Adipocyte (in vitro differentiated cells): ENCODE measurements around the gene TMEM163.
"Not testable (repeated sequence)": the region's sequence is repeated elsewhere in the genome, so short reads cannot be mapped to it uniquely, and the experiment has no call there.

ENCODE experiments used
- DNase-seq: peaks from one replicate; pipeline ENCODE4 v3.0.0-alpha.2; 2015; ENCODE audit warnings: low read depth
- H3K27me3 ChIP-seq: replicated peaks from 2 replicates; pipeline ENCODE4 v1.7.0; 2013; ENCODE audit warnings: mild to moderate bottlenecking, low read length, moderate library complexity; ENCODE audit not compliant: control insufficient read depth, insufficient read depth
- H3K36me3 ChIP-seq: 2 replicates; pipeline ENCODE4 v1.7.0; 2013; ENCODE audit warnings: low read length, mild to moderate bottlenecking, moderate library complexity; ENCODE audit not compliant: control insufficient read depth, insufficient read depth, severe bottlenecking
- H3K4me1 ChIP-seq: 2 replicates; pipeline ENCODE4 v1.7.0; 2013; ENCODE audit warnings: mild to moderate bottlenecking, low read length, moderate library complexity; ENCODE audit not compliant: control insufficient read depth, insufficient read depth
- H3K4me3 ChIP-seq: 2 replicates; pipeline ENCODE4 v1.7.0; 2013; ENCODE audit warnings: mild to moderate bottlenecking, low read length, moderate library complexity
- H3K9ac ChIP-seq: 2 replicates; pipeline ENCODE4 v1.7.0; 2013; ENCODE audit warnings: mild to moderate bottlenecking, low read length, moderate library complexity
- H3K9me3 ChIP-seq: 2 replicates; pipeline ENCODE4 v1.7.0; 2013; ENCODE audit warnings: mild to moderate bottlenecking, low read length, moderate library complexity; ENCODE audit not compliant: control insufficient read depth

Gene TMEM163

DNA sequence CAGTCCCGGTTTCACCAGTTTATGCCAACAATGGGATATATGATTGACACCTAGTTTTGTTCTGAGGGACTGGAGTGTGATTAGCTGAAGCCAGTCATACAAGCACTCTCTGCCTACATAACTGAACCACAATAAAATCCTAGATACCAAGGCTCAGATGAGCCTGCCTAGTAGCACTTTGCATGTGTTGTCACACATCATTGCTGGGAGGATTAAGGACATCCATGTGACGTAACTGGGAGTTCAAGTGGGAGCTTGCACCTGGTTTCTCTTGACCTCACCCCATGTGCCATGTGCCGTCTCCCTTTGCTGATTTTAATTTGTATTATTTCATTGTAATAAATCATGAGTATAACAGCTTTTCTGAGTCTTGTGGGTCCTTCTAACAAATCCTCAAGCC lies 90.3 kb downstream of the TMEM163 start:
- H3K36me3 ChIP-seq = no peaks in the 10 kb centered on the region
- no peak overlapping the region for H3K9ac ChIP-seq
- no peaks in the 10 kb centered on the region for H3K9me3 ChIP-seq
- H3K4me1 ChIP-seq = no peaks in the 10 kb centered on the region
- H3K27me3 ChIP-seq = no peaks in the 10 kb centered on the region
- no peak for DNase-seq
- H3K4me3 ChIP-seq = no peak overlapping the region

DNA sequence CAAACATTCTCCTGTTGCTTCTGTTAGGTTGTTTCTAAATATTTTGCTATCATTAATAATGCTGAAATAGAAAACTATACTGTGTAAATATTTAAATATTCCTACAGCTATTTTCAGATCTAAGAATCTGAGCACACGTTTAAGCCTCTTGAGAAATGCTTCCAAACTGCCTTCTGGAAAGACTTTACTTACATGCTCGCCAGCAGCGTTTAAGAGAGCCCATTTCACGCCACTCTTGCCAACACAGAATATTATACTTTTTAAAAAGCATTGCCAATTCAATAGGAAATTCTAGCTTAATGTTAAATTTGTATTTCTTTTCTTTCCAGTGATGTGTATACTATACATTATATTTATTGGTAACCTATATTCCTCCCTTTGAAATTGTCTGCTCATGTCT lies 92.0 kb downstream of the TMEM163 start:
- Histone ChIP-seq H3K9ac (no peak overlapping the region), H3K9me3 (no peaks in the 10 kb centered on the region), H3K27me3 (no peaks in the 10 kb centered on the region), H3K4me1 (no peaks in the 10 kb centered on the region), H3K4me3 (no peak overlapping the region), H3K36me3 (no peaks in the 10 kb centered on the region)
- DNase-seq = no peak

DNA sequence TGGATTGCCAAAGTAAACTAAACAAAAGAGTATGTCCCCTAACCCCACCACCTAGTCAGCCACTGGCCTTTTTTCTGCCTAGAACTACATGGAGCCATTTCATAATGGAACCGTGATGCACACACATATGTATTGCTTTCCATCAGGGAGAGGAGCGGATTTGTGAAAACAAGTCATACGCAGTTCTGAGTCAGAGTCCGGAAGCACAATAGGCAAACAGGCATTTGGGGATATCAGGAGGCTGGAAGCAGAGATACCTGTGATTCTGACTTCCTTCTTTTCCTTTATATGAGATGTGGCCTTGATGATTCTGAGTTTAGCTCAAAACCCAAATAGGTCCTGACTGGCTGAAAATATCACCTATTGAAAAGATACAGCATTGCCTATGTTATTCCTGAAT lies 93.5 kb downstream of the TMEM163 start:
- H3K9ac ChIP-seq = no peak overlapping the region
- H3K9me3 ChIP-seq = no peaks in the 10 kb centered on the region
- H3K4me1 ChIP-seq = no peaks in the 10 kb centered on the region
- H3K4me3 ChIP-seq = no peak overlapping the region
- no peak for DNase-seq
- no peaks in the 10 kb centered on the region for H3K36me3 ChIP-seq
- no peaks in the 10 kb centered on the region for H3K27me3 ChIP-seq

DNA sequence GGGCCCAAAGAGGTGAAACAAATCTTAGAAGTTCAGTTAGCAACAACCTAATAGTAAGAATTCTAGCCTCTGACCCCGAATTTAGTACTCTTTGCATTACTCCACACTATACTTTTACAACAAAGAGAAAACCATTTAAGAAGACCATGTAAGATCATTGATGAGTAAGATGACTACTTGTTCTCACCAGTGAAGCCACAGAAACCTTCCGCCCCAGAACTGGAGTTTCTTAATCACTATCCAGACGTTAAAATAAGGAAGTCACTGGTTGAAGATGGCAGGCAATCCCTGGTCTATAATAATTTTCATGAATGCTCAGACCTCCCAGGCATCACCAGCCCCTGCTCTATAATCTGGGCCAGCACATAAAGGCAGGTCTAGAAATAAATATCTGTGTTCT lies 95.0 kb downstream of the TMEM163 start:
- Histone ChIP-seq H3K9ac (no peak overlapping the region), H3K36me3 (no peaks in the 10 kb centered on the region), H3K9me3 (peaks cover 10% of the 10 kb centered on the region), H3K27me3 (no peaks in the 10 kb centered on the region), H3K4me1 (no peaks in the 10 kb centered on the region), H3K4me3 (no peak overlapping the region)
- no peak for DNase-seq

DNA sequence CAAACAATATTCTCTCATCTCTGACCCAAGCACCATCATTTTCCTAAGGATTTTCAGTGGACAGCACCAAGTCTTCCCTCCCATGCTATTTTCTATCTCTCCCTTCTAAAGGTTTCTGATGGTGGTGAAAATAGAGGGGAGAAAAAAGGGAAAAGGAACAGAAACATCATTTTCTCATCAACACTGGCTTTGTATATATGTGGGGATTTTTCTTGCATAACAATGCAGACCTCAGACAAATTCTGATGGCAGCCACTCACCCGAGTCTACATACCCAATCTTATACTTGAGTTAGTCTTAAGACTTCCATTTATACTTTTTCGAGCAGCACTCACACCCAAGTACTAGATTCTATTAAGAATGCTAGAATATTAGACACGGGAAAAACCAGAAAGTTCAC lies 95.8 kb downstream of the TMEM163 start:
- no peaks in the 10 kb centered on the region for H3K4me1 ChIP-seq
- H3K36me3 ChIP-seq = no peaks in the 10 kb centered on the region
- H3K9me3 ChIP-seq = peaks cover 10% of the 10 kb centered on the region
- H3K27me3 ChIP-seq = no peaks in the 10 kb centered on the region
- no peak overlapping the region for H3K4me3 ChIP-seq
- H3K9ac ChIP-seq = no peak overlapping the region
- DNase-seq = no peak

DNA sequence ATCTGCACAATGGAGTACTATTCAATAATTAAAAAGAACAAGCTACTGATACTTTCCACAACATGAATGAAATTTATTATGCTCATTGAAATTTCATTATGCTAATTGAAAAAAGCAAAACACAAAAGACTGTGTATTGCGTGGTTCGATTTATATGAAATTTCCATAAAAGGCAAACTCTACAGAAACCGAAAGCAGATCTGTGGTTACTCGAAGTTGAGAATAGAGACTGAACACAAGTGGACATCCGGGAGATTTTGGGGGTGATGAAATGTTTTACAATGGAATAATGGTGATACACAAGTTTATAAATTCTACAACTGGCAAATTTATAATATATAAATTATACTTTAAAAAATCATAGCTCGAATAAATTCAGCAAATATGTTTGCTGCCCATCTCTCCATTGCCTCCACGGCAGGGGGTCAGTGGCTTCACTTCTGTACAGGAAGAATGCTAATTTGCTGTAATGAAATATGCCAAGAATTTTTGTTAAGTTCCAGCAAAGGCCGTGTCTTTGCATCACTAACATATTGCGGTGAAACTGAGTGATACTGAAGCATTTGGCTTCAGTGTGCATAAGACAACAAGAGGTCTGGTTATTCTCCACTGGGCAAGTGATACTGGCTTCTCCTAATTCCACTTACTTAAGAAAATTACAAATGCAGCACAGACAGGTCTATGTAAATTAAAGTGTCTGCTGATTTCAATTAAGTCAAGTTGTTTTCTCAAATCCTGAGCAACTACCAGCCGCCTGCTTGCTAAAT lies 96.7 kb downstream of the TMEM163 start:
- H3K36me3 ChIP-seq = no peaks in the 10 kb centered on the region
- H3K9me3 ChIP-seq = peaks cover 10% of the 10 kb centered on the region
- no peaks in the 10 kb centered on the region for H3K27me3 ChIP-seq
- no peak overlapping the region for H3K9ac ChIP-seq
- DNase-seq = no peak
- no peak overlapping the region for H3K4me3 ChIP-seq
- H3K4me1 ChIP-seq = no peaks in the 10 kb centered on the region

DNA sequence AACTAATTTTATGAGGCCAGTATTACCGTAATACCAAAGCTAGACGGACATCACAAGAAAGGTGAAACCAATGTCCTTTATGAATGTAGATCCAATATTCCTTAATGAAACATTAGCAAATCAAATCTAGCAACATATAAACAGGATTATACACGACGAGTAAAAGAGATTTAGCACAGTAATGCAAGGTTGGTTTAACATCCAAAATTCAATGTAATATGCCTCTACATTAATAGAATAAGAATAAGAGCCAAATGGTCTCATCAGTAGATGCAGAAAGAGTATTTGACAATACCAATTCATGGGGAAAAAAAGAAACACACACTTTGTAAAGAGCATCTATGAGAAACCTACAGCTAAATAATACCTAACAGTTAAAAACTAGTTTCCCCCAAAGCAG lies 99.5 kb downstream of the TMEM163 start:
- Histone ChIP-seq H3K4me3 (no peak overlapping the region), H3K9me3 (peaks cover 10% of the 10 kb centered on the region), H3K9ac (no peak overlapping the region), H3K27me3 (no peaks in the 10 kb centered on the region), H3K4me1 (no peaks in the 10 kb centered on the region), H3K36me3 (no peaks in the 10 kb centered on the region)
- DNase-seq = no peak

DNA sequence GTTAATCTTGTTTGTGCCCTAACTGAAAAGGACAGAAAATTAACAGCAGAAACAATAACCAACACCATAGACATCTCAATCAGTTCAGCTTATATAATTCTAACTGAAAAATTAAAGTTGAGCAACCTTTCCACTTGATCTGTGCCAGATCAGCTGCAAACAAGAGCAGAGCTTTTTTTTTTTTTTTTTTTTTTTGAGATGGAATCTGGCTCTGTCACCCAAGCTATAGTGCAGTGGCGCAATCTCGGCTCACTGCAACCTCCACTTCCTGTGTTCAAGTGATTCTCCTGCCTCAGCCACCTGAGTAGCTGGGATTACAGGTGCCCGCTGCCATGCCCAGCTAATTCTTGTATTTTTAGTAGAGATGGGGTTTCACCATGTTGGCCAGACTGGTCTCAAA lies 103.3 kb downstream of the TMEM163 start:
- not testable (repeated sequence) for H3K4me3 ChIP-seq, H3K27me3 ChIP-seq, H3K9ac ChIP-seq, H3K4me1 ChIP-seq, DNase-seq, H3K36me3 ChIP-seq
- H3K9me3 ChIP-seq = peaks cover 21% of the 10 kb centered on the region

DNA sequence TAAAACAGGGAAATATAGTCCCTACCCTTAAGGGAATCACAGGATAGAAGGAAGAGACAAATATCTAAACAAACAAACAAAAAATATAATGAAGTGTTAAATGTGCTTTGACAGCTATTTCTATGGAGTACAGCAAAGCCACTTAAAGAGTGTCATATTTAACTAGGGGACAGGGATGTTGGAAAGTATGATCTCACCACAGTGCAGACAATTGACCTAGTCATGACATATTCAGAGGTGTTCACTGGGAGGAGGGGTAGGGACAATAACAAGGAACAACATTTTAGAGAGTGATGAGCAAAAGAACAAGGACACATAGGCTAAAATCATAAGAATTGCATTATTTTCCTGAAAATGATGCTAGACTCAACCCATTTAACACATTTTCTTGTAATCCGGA lies 107.5 kb downstream of the TMEM163 start:
- H3K9me3 ChIP-seq = peaks cover 12% of the 10 kb centered on the region
- no peaks in the 10 kb centered on the region for H3K27me3 ChIP-seq
- H3K36me3 ChIP-seq = no peaks in the 10 kb centered on the region
- no peak overlapping the region for H3K9ac ChIP-seq
- H3K4me1 ChIP-seq = no peaks in the 10 kb centered on the region
- no peak overlapping the region for H3K4me3 ChIP-seq
- no peak for DNase-seq

DNA sequence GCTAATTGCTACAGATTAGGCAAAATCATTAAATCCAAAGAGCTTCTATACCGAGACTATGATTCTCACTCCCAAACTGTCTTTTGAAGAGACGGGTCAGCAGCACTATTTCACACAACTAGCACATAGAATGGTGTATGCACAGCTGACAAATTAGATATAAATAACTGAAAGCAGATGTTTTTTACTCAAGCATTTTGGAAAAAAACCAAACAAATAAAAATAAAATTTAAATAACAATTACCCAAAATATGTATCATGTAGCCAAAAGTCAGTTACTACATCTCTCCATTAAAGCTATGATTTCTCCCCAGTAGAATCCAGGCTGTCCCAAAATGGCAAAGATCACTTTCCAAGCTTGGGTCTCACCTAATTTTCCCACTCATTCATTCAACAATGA lies 107.9 kb downstream of the TMEM163 start:
- Histone ChIP-seq H3K4me1 (no peaks in the 10 kb centered on the region), H3K9ac (no peak overlapping the region), H3K9me3 (peaks cover 12% of the 10 kb centered on the region), H3K27me3 (no peaks in the 10 kb centered on the region), H3K4me3 (no peak overlapping the region), H3K36me3 (no peaks in the 10 kb centered on the region)
- DNase-seq = no peak

DNA sequence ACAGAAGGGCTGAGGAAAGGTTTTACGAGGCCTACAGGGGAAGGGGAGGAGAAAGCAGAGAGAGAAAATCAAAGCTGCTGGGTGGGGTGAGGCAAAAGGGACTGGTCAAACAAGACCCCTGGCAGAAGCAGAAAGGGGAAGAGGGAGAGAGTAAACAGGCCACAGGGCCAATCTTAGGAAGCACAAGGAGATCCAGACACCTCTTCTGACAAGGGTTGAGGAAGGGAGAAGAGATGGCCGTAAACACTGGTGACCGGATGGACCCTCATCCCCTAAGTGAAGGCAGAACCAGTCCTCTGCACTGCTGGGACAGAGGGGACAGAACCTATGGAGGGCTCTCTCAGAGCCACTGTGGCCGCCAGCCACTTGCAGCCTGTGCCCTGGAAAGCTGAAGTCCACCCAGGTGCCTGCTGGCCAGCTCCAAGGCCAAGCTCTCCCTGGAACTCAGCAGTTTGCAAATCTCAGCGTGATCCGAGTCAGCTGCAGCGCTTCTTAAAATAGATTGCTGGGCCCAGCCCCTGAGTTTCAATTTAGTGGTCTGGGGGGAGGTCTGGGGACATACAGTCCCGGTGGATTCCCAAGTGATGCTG lies 108.8 kb downstream of the TMEM163 start:
- Histone ChIP-seq H3K36me3 (no peaks in the 10 kb centered on the region), H3K27me3 (no peaks in the 10 kb centered on the region), H3K9ac (no peak overlapping the region), H3K4me1 (no peaks in the 10 kb centered on the region), H3K4me3 (no peak overlapping the region), H3K9me3 (peaks cover 12% of the 10 kb centered on the region)
- DNase-seq = no peak

DNA sequence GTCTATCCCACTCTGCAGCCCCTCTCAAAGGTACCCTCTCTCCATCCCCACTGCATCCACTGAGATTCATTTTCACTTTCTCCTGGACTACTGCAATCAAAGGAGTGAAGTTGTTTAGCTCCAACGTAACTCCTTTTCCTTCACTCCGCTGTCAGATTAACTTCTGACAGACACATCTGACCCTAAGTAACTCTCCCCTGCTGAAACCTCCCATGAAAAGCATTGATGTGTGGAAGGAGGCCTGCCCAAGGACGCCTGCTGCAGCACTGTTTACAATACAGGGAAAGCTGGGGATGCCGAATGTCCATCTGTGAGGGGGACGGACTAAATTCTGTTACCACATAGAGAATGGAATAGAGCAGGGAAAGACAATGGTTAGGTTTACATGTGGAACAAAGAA lies 114.8 kb downstream of the TMEM163 start:
- no peak for DNase-seq
- H3K36me3 ChIP-seq = no peaks in the 10 kb centered on the region

More for the DNA sequence above, 114.8 kb downstream of the TMEM163 start:
- Histone ChIP-seq H3K27me3 (peaks cover 6% of the 10 kb centered on the region), H3K4me1 (no peaks in the 10 kb centered on the region), H3K9ac (no peak overlapping the region), H3K9me3 (no peaks in the 10 kb centered on the region), H3K4me3 (no peak overlapping the region)
